ENCODE results near the gene PRDM1.

Gene PRDM1

GRCh38 chr6:106102967-106103727, 17.0 kb downstream of the PRDM1 start:
- POLR2A ChIA-PET = no interaction called here
- TF ChIP-seq ZIC2 (tag by site-specific recombination; IDR thresholded peaks at IDR 0.05) = 0 out of 2 replicates have a peak, but pooled peaks have one; percentile 10
- no peak for TF ChIP-seq SP7 (tag by site-specific recombination; IDR thresholded peaks at IDR 0.05)
- TF ChIP-seq REST (tag by site-specific recombination; IDR thresholded peaks at IDR 0.05) = 0 out of 2 replicates have a peak, but pooled peaks have one; percentile 13
- TF ChIP-seq TCF7L2 (IDR thresholded peaks at IDR 0.05; ENCODE audit: borderline replicate concordance, low read depth, low read length) = peak; percentile 45; the same call in 1 of the 2 replicates
- CTCF ChIA-PET = interaction anchor here (0.5 to 1.0 kb wide), 3 partner anchors 9 to 22 kb away, joined by 3 to 4 read pairs (median 3); no protein-coding TSS in a partner anchor
- H3K9me3 ChIP-seq (ENCODE audit: control insufficient read depth, insufficient read depth, low read depth, low read length) = no peaks in the 10 kb centered on the region
- peaks cover 12% of the 10 kb centered on the region for H3K4me1 ChIP-seq (ENCODE audit: control insufficient read depth, insufficient read depth, low read length)
- H3K36me3 ChIP-seq (ENCODE audit: control insufficient read depth in 2 of 2, insufficient read depth in 1 of 2, low read length in 2 of 2) = peaks cover 0 to 40% of the 10 kb centered on the region in 2 experiments; a peak in 1 of 3 replicates
- H3K4me3 ChIP-seq (ENCODE audit: low read depth, low read length) = no peak overlapping the region
- peak overlapping the region; percentile 29; the same call in 1 of the 2 replicates for H3K27ac ChIP-seq (ENCODE audit: extremely low read depth, low read depth, low read length)

GRCh38 chr6:106103728-106104109, 17.6 kb downstream of the PRDM1 start:
- Histone ChIP-seq H3K4me1 (ENCODE audit: control insufficient read depth, insufficient read depth, low read length) (peaks cover 10% of the 10 kb centered on the region), H3K27ac (ENCODE audit: extremely low read depth, low read depth, low read length) (peak overlapping the region; percentile 29; the same call in 1 of the 2 replicates), H3K9me3 (ENCODE audit: control insufficient read depth, insufficient read depth, low read depth, low read length) (no peaks in the 10 kb centered on the region), H3K36me3 (ENCODE audit: control insufficient read depth in 2 of 2, insufficient read depth in 1 of 2, low read length in 2 of 2) (peaks cover 0 to 41% of the 10 kb centered on the region in 2 experiments; a peak in 1 of 3 replicates), H3K4me3 (ENCODE audit: low read depth, low read length) (no peak overlapping the region)
- TF ChIP-seq PRDM6 (tag by site-specific recombination; IDR thresholded peaks at IDR 0.05) = peak; percentile 49; the same call in 1 of the 2 replicates
- TF ChIP-seq ZNF571 (tag by site-specific recombination; IDR thresholded peaks at IDR 0.05) = no peak
- TF ChIP-seq ZNF830 (tag by site-specific recombination; IDR thresholded peaks at IDR 0.05; ENCODE audit: low read depth) = no peak
- TF ChIP-seq ZXDB (tag by site-specific recombination; IDR thresholded peaks at IDR 0.05) = peak; percentile 70; the same call in 1 of the 2 replicates
- no peak for TF ChIP-seq ZNF645 (tag by site-specific recombination; IDR thresholded peaks at IDR 0.05)
- peak; percentile 47 for TF ChIP-seq PRDM10 (tag by site-specific recombination; IDR thresholded peaks at IDR 0.05)
- 0 out of 2 replicates have a peak, but pooled peaks have one; percentile 13 for TF ChIP-seq OSR2 (tag by site-specific recombination; IDR thresholded peaks at IDR 0.05)
- TF ChIP-seq TRIM28 (IDR thresholded peaks at IDR 0.05; ENCODE audit: borderline replicate concordance, low read length) = peak; percentile 36; the same call in 1 of the 2 replicates
- peak; percentile 57; the same call in 1 of the 2 replicates for TF ChIP-seq SP7 (tag by site-specific recombination; IDR thresholded peaks at IDR 0.05)
- POLR2A ChIA-PET = no interaction called here
- CTCF ChIA-PET = interaction anchor here (0.5 to 0.6 kb wide), 2 partner anchors 8 to 10 kb away, joined by 3 to 4 read pairs; no protein-coding TSS in a partner anchor
